Lung (tissue), 12 donors: ENCODE measurements around the gene KCNH4. TPM values are rescaled to one million over a fixed set of nuclear protein-coding genes. Genes with fewer than 3 reads are reported as not detected.
A peak's percentile ranks its signal among the peaks of the same experiment; 100 is the strongest.
"Not testable (repeated sequence)": the region's sequence is repeated elsewhere in the genome, so short reads cannot be mapped to it uniquely, and the experiment has no call there.

ENCODE experiments used
- ATAC-seq: fragments of 200-7000 bp; cut with Tn5 transposase; one replicate; pipeline ENCODE4 v1.9.1; 2020; ENCODE audit warnings: moderate number of reproducible peaks; ENCODE audit not compliant: insufficient read depth, low FRiP score
- DNase-seq, 3 donors: peaks; one replicate each; pipeline ENCODE4 v3.0.0-alpha.2; 2013 to 2017
- H3K27ac ChIP-seq, 2 donors: one replicate each; pipeline ENCODE4 v1.5.1; 2013; ENCODE audit warnings: mild to moderate bottlenecking in 2 of 2, moderate library complexity in 2 of 2, control low read depth in 1 of 2, inconsistent platforms in 1 of 2, low read depth in 1 of 2, low read length in 1 of 2
- H3K27me3 ChIP-seq, 3 donors: one replicate each; pipeline ENCODE4 v1.5.1; 2013; ENCODE audit warnings: low read length in 2 of 3; ENCODE audit not compliant: control insufficient read depth in 3 of 3, insufficient read depth in 3 of 3
- H3K36me3 ChIP-seq, 4 donors: one replicate each; pipeline ENCODE4 v1.5.1; 2013; ENCODE audit warnings: low read length in 4 of 4, mild to moderate bottlenecking in 1 of 4, moderate library complexity in 1 of 4; ENCODE audit not compliant: control insufficient read depth in 4 of 4, insufficient read depth in 4 of 4
- H3K4me1 ChIP-seq, 5 donors: one replicate each; pipeline ENCODE4 v1.5.1; 2013; ENCODE audit warnings: low read length in 5 of 5, mild to moderate bottlenecking in 2 of 5, moderate library complexity in 1 of 5; ENCODE audit not compliant: control insufficient read depth in 5 of 5, insufficient read depth in 5 of 5
- H3K4me3 ChIP-seq: one replicate; pipeline ENCODE4 v1.5.1; 2013; ENCODE audit warnings: mild to moderate bottlenecking, control low read depth, moderate library complexity
- H3K9ac ChIP-seq, 2 donors: one replicate each; pipeline ENCODE4 v1.5.1; 2013; ENCODE audit warnings: low read length in 2 of 2, control low read depth in 1 of 2; ENCODE audit not compliant: insufficient read depth in 1 of 2
- H3K9me3 ChIP-seq, 4 donors: one replicate each; pipeline ENCODE4 v1.5.1; 2013; ENCODE audit warnings: low read length in 3 of 4, mild to moderate bottlenecking in 1 of 4, moderate library complexity in 1 of 4; ENCODE audit not compliant: control insufficient read depth in 4 of 4, insufficient read depth in 3 of 4
- WGBS, 2 donors: extraction: QIAGEN DNeasy Blood & Tissue Kit; methylation state at CpG; one replicate each; pipeline ENCODE4 v1.1.7; 2013; 5-methylcytosine and 5-hydroxymethylcytosine counted together
- polyA plus RNA-seq, 2 donors: library from polyadenylated mRNA; stranded (reverse); fragments of 200-250 nt; gene quantifications; one replicate each; pipeline ENCODE4 v1.2.1, GENCODE V29; 2013
- total RNA-seq, 2 donors: library from RNA; depleted of rRNA in 1 of 2; stranded (reverse); fragments of >200 nt in 1 of 2; gene quantifications; one replicate each; pipeline ENCODE4 v1.2.1, GENCODE V29; 2014 to 2021
- TF ChIP-seq, protein P1 (sequence below): IDR thresholded peaks from 2 replicates; pipeline ENCODE4 v1.5.1; 2012; ENCODE audit warnings: mild to moderate bottlenecking; ENCODE audit errors: control extremely low read depth, extremely low read depth
- donor health status: control.
- donor health status: control.
- donor health status: Bipolar disorder and iron deficiency.
- donor health status: healthy.
- donor health status: DM: yes; HTN: yes; CAD: no.

Gene KCNH4
- total and polyA plus RNA-seq, 4 donors, result 0.04 to 0.57 (median 0.21) TPM

DNA sequence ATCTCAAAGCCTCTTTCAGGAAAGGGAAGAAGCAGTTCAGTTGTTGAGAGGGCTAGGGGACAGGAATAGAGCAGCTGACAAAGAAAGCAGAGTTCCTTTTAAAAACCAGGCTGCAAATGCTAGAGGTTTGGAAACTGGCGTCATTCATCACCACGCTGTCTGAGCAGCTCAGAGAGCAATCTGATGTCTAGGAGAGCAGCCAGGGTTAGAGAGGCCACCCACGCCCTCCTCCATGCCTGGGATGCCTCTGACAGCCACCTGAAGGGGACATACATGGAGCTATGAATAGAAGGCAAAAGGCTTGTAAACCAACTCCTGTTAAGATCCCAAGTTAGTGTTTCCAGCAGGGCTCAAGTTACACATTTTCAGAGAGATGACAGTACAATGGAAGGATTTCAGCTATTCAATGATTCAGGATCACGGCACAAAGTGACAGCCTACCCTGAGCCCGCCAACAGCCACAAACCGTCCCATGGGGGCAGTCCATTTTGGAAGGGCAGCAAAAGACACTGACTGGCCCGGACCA is 38.5 kb downstream of the KCNH4 start:
- Histone ChIP-seq H3K9me3 (no peaks in the 10 kb centered on the region), H3K36me3 (peaks cover 0 to 22% (median 3%) of the 10 kb centered on the region in 4 donors), H3K4me3 (no peak overlapping the region), H3K9ac (no peak overlapping the region), H3K4me1 (peaks cover 7 to 21% (median 13%) of the 10 kb centered on the region in 5 donors), H3K27me3 (no peaks in the 10 kb centered on the region), H3K27ac (peak overlapping the region in 1 of 2 donors; percentile 52)
- DNase-seq, result no peak
- TF ChIP-seq, protein P1, sequence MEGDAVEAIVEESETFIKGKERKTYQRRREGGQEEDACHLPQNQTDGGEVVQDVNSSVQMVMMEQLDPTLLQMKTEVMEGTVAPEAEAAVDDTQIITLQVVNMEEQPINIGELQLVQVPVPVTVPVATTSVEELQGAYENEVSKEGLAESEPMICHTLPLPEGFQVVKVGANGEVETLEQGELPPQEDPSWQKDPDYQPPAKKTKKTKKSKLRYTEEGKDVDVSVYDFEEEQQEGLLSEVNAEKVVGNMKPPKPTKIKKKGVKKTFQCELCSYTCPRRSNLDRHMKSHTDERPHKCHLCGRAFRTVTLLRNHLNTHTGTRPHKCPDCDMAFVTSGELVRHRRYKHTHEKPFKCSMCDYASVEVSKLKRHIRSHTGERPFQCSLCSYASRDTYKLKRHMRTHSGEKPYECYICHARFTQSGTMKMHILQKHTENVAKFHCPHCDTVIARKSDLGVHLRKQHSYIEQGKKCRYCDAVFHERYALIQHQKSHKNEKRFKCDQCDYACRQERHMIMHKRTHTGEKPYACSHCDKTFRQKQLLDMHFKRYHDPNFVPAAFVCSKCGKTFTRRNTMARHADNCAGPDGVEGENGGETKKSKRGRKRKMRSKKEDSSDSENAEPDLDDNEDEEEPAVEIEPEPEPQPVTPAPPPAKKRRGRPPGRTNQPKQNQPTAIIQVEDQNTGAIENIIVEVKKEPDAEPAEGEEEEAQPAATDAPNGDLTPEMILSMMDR, result no peak
- ATAC-seq, result no peak
- 82% methylated on average over 7 of the region's 7 CpGs for WGBS, 2 donors

DNA sequence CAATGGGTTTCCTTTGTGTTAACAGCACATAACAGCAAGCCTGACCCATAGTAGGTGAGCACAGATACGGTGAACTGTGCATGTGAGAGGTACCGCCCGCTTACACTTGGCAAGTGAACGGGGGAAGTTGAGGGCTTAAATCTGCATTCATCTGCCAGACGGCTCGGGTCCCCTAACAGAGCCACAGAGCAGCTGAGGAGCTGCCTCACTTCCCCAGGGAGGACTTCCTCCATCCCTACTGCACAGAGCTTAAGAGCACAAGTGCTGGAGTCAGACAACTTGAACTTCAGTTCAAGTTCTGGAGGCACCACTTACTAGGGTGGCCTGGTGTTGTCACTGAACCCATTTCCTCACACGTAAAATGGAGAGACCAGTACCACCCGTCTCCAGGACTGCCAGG is 39.6 kb downstream of the KCNH4 start:
- no peaks in the 10 kb centered on the region for H3K27me3 ChIP-seq
- H3K4me1 ChIP-seq, result peaks cover 7 to 26% (median 15%) of the 10 kb centered on the region in 5 donors
- H3K9ac ChIP-seq, result no peak overlapping the region
- DNase-seq (no peak), ATAC-seq (no peak)
- peaks cover 0 to 20% (median 2%) of the 10 kb centered on the region in 4 donors for H3K36me3 ChIP-seq
- no peaks in the 10 kb centered on the region for H3K9me3 ChIP-seq
- TF ChIP-seq, protein P1, result no peak
- no peak overlapping the region for H3K4me3 ChIP-seq
- WGBS, 2 donors, result 44 to 71% methylated on average over 8 of the region's 8 CpGs
- no peak overlapping the region for H3K27ac ChIP-seq

DNA sequence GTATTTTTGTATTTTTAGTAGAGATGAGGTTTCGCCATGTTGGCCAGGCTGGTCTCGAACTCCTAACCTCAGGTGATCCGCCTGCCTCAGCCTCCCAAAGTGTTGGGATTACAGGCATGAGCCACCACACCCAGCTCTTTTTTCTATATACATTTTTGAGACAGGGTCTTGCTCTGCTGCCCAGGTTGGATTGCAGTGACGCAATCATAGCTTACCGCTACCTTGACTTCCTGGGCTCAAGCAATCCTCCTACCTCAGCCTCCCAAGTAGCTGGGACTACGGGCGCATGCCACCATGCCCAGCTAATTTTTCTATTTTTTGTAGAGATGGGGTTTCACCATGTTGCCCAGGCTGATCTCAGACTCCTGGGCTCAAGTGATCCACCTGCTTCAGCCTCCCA is 40.3 kb downstream of the KCNH4 start:
- 94 to 97% methylated on average over 7 of the region's 7 CpGs for WGBS, 2 donors
- ATAC-seq, result not testable (repeated sequence)
- H3K4me1 ChIP-seq, result peaks cover 7 to 30% (median 22%) of the 10 kb centered on the region in 5 donors

DNA sequence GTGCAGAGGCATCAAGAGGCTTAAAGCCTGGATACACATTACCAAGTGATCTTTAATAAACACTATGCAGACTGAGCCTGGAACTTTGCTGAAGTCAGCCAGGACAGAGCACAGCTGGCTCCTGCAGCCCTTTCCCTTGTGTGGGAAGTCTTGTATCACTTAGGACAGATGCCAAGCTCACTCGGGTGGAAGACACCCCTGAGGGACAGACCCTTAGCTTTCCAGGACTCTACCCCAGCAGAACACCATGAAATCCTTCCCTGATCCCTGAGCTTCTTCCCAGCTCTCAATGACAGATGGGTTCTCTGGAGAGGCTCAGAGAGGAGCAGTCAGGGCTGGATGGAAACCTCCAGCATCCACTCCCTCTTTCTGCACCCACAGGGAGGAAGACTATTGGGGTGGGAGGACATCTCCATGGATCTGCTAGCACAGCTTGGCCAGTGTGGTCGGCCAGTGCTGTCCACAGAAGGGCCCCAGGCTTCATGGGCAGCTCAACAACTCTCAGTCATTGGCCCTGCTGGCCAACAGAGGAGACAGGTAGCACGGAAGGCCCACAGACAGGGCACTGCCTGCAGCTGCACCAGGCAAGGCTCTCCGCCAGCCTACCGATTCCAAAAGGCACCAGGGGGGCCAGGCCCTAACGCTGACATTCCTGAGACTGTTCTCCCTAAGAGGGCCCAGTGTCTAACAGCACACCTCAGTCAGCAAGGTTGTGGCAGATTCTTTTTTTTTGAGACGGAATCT is 42.0 kb downstream of the KCNH4 start:
- DNase-seq (peak; percentile 25 to 69 (median 49)), ATAC-seq (no peak)
- Histone ChIP-seq H3K9me3 (no peaks in the 10 kb centered on the region), H3K4me1 (peaks cover 16 to 38% (median 30%) of the 10 kb centered on the region in 5 donors), H3K27ac (peak overlapping the region; percentile 3 to 51), H3K9ac (peak overlapping the region in 1 of 2 donors; percentile 38), H3K36me3 (peaks cover 0 to 13% (median 1%) of the 10 kb centered on the region in 4 donors), H3K4me3 (no peak overlapping the region), H3K27me3 (no peaks in the 10 kb centered on the region)
- TF ChIP-seq, protein P1, result no peak
- WGBS, 2 donors, result 73 to 86% methylated on average over 7 of the region's 7 CpGs

More for the DNA sequence above, 40.3 kb downstream of the KCNH4 start:
- not testable (repeated sequence) for H3K4me3 ChIP-seq, DNase-seq, H3K9me3 ChIP-seq, H3K9ac ChIP-seq, H3K27ac ChIP-seq, H3K27me3 ChIP-seq
- H3K36me3 ChIP-seq, result peaks cover 0 to 20% (median 2%) of the 10 kb centered on the region in 4 donors
